KMS-11 (cell line): ENCODE data around the gene USP15.

Source experiments
- H2AFZ ChIP-seq: fragments of 200-600 bp; sonication (generic); 2 replicates; pipeline ENCODE4 v1.6.1; 2016; ENCODE audit warnings: antibody characterized with exemption, mixed run types, low read depth
- H3K27ac ChIP-seq: fragments of 200-600 bp; sonication (generic); 2 replicates; pipeline ENCODE4 v1.6.1; 2016; ENCODE audit warnings: mild to moderate bottlenecking, mixed run types
- H3K27me3 ChIP-seq: fragments of 200-600 bp; sonication (generic); 2 replicates; pipeline ENCODE4 v1.6.1; 2017; ENCODE audit warnings: mild to moderate bottlenecking, low read depth, mixed run types, moderate library complexity; ENCODE audit not compliant: insufficient read depth
- H3K36me3 ChIP-seq: fragments of 200-600 bp; sonication (generic); 2 replicates; pipeline ENCODE4 v1.6.1; 2017; ENCODE audit warnings: mild to moderate bottlenecking, mixed run types; ENCODE audit not compliant: insufficient read depth
- H3K4me1 ChIP-seq: fragments of 200-600 bp; sonication (generic); 2 replicates; pipeline ENCODE4 v1.6.1; 2016; ENCODE audit warnings: mild to moderate bottlenecking, low read depth, mixed run types; ENCODE audit not compliant: poor library complexity, severe bottlenecking
- H3K4me2 ChIP-seq: fragments of 200-600 bp; sonication (generic); 2 replicates; pipeline ENCODE4 v1.7.0; 2016; ENCODE audit warnings: mild to moderate bottlenecking, mixed run types
- H3K4me3 ChIP-seq: fragments of 200-600 bp; sonication (generic); IDR thresholded peaks from 2 replicates; pipeline ENCODE4 v1.6.1; 2017; ENCODE audit warnings: low read depth, low read length, mixed read lengths; ENCODE audit not compliant: insufficient read depth
- H3K79me2 ChIP-seq: fragments of 200-600 bp; sonication (generic); 2 replicates; pipeline ENCODE4 v1.6.1; 2016; ENCODE audit warnings: low read depth, mixed run types; ENCODE audit not compliant: insufficient read depth
- H3K9ac ChIP-seq: fragments of 200-600 bp; sonication (generic); 2 replicates; pipeline ENCODE4 v1.6.1; 2016; ENCODE audit warnings: mild to moderate bottlenecking, mixed run types
- H4K20me1 ChIP-seq: fragments of 200-600 bp; sonication (generic); 2 replicates; pipeline ENCODE4 v1.6.1; 2016; ENCODE audit warnings: mild to moderate bottlenecking, mixed run types; ENCODE audit not compliant: insufficient read depth
- TF ChIP-seq, protein P1 (sequence below): fragments of 200-600 bp; sonication (generic); conservative IDR thresholded peaks from 2 replicates; pipeline ENCODE4 v1.6.1; 2017; ENCODE audit warnings: low read depth, mild to moderate bottlenecking, antibody characterized with exemption, low read length, moderate library complexity, mixed read lengths

Gene USP15

DNA sequence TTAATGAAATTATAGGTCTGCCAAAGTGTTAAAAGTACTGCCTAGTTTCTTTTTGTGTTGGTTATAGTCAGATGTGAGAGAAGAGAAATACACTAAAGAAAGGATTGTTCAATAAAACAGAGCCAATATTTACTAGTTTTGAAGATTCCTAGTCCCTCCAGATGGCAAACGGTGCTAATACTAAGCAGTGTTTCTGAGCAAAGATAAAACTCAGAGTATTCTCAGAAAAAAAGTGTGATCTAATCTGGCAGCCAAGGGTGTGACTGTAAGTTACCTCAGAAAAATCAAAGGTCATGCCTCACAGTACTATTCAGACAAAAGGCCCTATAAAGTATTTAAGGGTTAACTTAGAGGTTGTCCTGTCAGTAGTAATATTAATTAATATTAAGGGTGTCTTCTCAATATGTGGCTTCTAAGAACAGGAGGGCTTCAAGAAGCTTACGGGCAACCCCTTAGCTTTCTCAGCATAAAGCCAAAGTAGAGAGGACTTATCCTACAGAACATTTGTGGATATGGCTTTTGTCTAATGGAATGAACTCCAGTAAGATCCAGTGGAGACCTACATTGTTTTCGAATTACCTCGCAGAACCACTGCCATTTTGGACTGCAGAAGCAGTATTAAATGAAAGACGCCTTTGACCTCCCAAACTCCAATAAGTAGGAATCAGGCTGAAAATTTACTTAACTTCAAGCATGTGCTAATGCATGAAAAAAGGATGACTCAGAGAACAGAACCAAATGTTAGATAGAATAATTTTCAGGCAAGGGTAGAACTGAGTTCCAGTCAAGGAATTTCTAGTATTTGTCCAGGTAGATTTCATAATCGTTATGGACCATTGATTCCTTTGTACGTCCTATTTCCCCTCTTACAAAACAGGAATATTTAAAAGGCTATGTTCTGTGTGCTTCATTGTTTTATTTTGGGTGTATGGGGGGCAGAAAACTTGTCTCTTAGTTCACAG, 46.6 kb downstream of the USP15 start:
- TF ChIP-seq, protein P1, sequence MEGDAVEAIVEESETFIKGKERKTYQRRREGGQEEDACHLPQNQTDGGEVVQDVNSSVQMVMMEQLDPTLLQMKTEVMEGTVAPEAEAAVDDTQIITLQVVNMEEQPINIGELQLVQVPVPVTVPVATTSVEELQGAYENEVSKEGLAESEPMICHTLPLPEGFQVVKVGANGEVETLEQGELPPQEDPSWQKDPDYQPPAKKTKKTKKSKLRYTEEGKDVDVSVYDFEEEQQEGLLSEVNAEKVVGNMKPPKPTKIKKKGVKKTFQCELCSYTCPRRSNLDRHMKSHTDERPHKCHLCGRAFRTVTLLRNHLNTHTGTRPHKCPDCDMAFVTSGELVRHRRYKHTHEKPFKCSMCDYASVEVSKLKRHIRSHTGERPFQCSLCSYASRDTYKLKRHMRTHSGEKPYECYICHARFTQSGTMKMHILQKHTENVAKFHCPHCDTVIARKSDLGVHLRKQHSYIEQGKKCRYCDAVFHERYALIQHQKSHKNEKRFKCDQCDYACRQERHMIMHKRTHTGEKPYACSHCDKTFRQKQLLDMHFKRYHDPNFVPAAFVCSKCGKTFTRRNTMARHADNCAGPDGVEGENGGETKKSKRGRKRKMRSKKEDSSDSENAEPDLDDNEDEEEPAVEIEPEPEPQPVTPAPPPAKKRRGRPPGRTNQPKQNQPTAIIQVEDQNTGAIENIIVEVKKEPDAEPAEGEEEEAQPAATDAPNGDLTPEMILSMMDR, result no peak
- H3K27me3 ChIP-seq, result no peaks in the 10 kb centered on the region

DNA sequence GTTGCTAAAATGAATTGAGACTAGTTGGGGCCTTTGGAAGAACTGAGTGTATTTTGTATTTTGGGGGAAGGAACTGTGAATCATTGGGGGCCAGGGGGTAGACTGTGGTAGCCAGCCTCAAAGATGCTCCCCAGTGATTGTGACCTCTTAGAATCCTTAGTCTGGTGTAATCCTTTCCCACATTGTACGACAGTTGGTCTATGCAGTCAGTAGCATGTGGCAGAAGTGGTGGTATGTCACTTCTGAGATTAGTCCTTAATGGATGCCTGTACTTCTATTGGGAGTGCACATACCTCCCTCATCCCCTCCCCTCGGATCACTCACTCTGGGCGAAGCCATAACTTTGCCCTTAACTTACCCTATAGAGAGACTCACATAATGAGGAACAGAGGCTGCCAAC, 48.0 kb downstream of the USP15 start:
- Histone ChIP-seq H4K20me1 (0 out of 2 replicates have a peak, but pooled peaks cover 3% of the 10 kb centered on the region), H3K9ac (no peak overlapping the region), H3K4me2 (no peak overlapping the region), H3K4me3 (no peak overlapping the region), H3K36me3 (peaks cover 4% of the 10 kb centered on the region; the same call in 1 of the 2 replicates), H3K27me3 (no peaks in the 10 kb centered on the region), H2AFZ (no peak overlapping the region), H3K27ac (no peak overlapping the region), H3K79me2 (no peaks in the 10 kb centered on the region), H3K4me1 (no peaks in the 10 kb centered on the region)
- TF ChIP-seq, protein P1, result no peak

More for the DNA sequence above, 46.6 kb downstream of the USP15 start:
- H3K36me3 ChIP-seq, result peaks cover 14% of the 10 kb centered on the region
- 0 out of 2 replicates have a peak, but pooled peaks cover 3% of the 10 kb centered on the region for H4K20me1 ChIP-seq
- no peak overlapping the region for H2AFZ ChIP-seq
- peaks cover 3% of the 10 kb centered on the region; the same call in 1 of the 2 replicates for H3K79me2 ChIP-seq
- no peak overlapping the region for H3K4me3 ChIP-seq
- no peak overlapping the region for H3K27ac ChIP-seq
- H3K4me1 ChIP-seq, result no peaks in the 10 kb centered on the region
- no peak overlapping the region for H3K4me2 ChIP-seq
- H3K9ac ChIP-seq, result no peak overlapping the region

DNA sequence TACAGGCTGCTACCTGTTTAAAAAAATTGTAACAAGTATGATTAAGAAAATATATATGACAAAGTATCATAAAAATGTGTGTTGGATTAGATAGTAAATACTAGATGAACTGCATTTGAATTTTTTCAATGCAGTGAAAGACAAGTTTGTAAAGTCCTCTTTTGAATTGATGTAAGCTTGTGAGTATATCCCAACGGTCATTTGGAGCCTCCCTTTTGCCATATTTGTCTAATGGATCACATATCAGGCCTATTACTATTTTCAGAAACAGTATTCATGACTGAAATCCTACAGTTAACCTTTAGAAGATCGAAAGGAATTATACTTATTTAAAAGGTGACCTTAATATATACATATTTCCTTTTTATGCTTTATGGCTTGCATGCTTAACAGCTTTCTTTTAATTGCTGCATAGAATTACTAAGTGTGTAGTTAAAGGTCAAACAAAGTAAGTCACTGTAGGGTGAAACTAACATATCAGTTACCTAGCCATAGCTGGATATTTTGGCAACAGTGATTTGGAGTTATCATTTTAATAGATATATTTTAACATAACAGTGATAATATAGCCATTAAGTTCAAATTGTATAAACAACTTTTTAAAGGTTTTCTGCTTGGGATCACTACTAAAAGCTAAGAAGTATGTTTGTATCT, 53.6 kb downstream of the USP15 start:
- no peak overlapping the region for H2AFZ ChIP-seq
- H4K20me1 ChIP-seq, result no peaks in the 10 kb centered on the region

DNA sequence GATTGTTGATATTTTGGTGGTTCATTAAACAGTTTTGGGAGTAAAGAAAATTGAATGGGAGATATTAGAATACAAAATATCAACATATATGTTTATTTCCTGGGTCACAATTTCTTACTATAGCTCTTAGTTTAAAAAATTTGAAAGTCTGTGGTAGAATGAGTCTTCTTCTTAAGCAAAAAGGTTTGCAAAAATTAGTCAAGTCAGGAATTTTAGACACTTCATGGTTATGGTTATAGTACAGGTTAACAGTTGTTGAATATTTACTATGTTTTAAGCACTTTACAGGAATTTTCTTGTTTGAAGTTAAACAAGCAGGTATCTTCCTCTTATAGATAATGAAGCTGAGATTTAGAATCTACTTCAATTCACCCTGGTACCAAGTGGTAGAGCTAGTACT, 56.8 kb downstream of the USP15 start:
- no peaks in the 10 kb centered on the region for H3K27me3 ChIP-seq
- H3K79me2 ChIP-seq, result no peaks in the 10 kb centered on the region; the same call in 1 of the 2 replicates
- no peaks in the 10 kb centered on the region for H3K4me1 ChIP-seq
- H3K4me2 ChIP-seq, result no peak overlapping the region
- H2AFZ ChIP-seq, result no peak overlapping the region
- H3K9ac ChIP-seq, result no peak overlapping the region
- H3K36me3 ChIP-seq, result peaks cover 4% of the 10 kb centered on the region; the same call in 1 of the 2 replicates
- TF ChIP-seq, protein P1, result no peak
- H3K27ac ChIP-seq, result no peak overlapping the region
- H4K20me1 ChIP-seq, result no peaks in the 10 kb centered on the region
- no peak overlapping the region for H3K4me3 ChIP-seq

More for the DNA sequence above, 53.6 kb downstream of the USP15 start:
- H3K4me2 ChIP-seq, result no peak overlapping the region
- no peak overlapping the region for H3K4me3 ChIP-seq
- H3K9ac ChIP-seq, result no peak overlapping the region
- no peak overlapping the region for H3K27ac ChIP-seq
- no peaks in the 10 kb centered on the region for H3K27me3 ChIP-seq
- H3K79me2 ChIP-seq, result no peaks in the 10 kb centered on the region; the same call in 1 of the 2 replicates
- TF ChIP-seq, protein P1, result no peak
- no peaks in the 10 kb centered on the region for H3K4me1 ChIP-seq
- H3K36me3 ChIP-seq, result peaks cover 4% of the 10 kb centered on the region; the same call in 1 of the 2 replicates
